ENCODE results near the gene PARD3B. TPM values are rescaled to one million over a fixed set of nuclear protein-coding genes. Genes with fewer than 3 reads are reported as not detected.

Gene PARD3B
- polyA plus RNA-seq, 3 donors: not detected

DNA sequence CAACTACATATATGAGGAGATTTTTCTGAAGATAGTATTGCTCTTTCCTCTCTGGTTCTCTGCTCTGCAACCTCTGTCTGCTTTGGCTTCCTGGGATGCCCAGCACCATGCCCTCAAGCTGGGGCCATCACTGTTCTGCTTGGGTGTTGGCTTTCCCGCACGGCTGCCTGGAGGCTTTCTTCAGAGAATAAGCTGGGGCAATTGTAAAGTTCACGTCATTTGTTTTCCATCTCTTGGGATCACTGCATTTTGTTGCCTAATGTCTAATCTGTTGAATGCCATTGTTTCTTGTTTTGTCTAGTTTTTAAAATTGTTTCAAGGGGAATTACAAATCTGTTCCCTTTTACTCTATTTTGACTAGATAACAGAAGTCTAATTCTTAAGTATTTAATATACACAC lies 699.7 kb downstream of the PARD3B start:
- H3K4me2 ChIP-seq (replicated peaks; ENCODE audit: extremely low read depth, low read length, poor library complexity, severe bottlenecking): no peak overlapping the region
- TF ChIP-seq, protein P1, sequence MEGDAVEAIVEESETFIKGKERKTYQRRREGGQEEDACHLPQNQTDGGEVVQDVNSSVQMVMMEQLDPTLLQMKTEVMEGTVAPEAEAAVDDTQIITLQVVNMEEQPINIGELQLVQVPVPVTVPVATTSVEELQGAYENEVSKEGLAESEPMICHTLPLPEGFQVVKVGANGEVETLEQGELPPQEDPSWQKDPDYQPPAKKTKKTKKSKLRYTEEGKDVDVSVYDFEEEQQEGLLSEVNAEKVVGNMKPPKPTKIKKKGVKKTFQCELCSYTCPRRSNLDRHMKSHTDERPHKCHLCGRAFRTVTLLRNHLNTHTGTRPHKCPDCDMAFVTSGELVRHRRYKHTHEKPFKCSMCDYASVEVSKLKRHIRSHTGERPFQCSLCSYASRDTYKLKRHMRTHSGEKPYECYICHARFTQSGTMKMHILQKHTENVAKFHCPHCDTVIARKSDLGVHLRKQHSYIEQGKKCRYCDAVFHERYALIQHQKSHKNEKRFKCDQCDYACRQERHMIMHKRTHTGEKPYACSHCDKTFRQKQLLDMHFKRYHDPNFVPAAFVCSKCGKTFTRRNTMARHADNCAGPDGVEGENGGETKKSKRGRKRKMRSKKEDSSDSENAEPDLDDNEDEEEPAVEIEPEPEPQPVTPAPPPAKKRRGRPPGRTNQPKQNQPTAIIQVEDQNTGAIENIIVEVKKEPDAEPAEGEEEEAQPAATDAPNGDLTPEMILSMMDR (IDR thresholded peaks at IDR 0.05): no peak
- H3K36me3 ChIP-seq (replicated peaks in 1 of 2; ENCODE audit: control insufficient read depth in 1 of 2, insufficient read depth in 2 of 2, low read length in 2 of 2): no peaks in the 10 kb centered on the region
- no peak for DNase-seq
- Mint-ChIP-seq H3K9me3 (no peaks in the 10 kb centered on the region), H3K36me3 (no peaks in the 10 kb centered on the region), H3K4me3 (no peak overlapping the region), H3K4me1 (no peaks in the 10 kb centered on the region), H3K27ac (no peak overlapping the region), H3K27me3 (ENCODE audit: low read depth in 3 of 3) (no peaks in the 10 kb centered on the region)
- H3K9me3 ChIP-seq (replicated peaks in 1 of 2; ENCODE audit: control insufficient read depth in 1 of 2, insufficient read depth in 1 of 2, low read length in 2 of 2): no peaks in the 10 kb centered on the region
- H4K20me1 ChIP-seq (ENCODE audit: insufficient read depth, low read length): no peaks in the 10 kb centered on the region
- no CpG with 5 or more reads among the region's 3 CpGs for WGBS (ENCODE audit: insufficient coverage)
- H3K4me1 ChIP-seq (ENCODE audit: control insufficient read depth in 1 of 2, insufficient read depth in 2 of 2, low read length in 2 of 2): no peaks in the 10 kb centered on the region
- no peak overlapping the region for H3K27ac ChIP-seq (ENCODE audit: low read depth in 1 of 2, low read length in 2 of 2)
- no peak overlapping the region for H3K4me3 ChIP-seq (replicated peaks in 1 of 3; ENCODE audit: low read depth in 2 of 3, low read length in 3 of 3)
- H2AFZ ChIP-seq (ENCODE audit: insufficient read depth, low read depth, low read length, poor library complexity, severe bottlenecking): no peak overlapping the region
- intact Hi-C loops (cut with micrococcal nuclease): no loop called here
- no peaks in the 10 kb centered on the region for H3K79me2 ChIP-seq (ENCODE audit: insufficient read depth, low read length)
- H3K27me3 ChIP-seq (ENCODE audit: control insufficient read depth in 2 of 2, insufficient read depth in 2 of 2, low read length in 2 of 2): no peaks in the 10 kb centered on the region
- no peak overlapping the region for H3K9ac ChIP-seq (ENCODE audit: insufficient read depth, low read length, poor library complexity, severe bottlenecking)

DNA sequence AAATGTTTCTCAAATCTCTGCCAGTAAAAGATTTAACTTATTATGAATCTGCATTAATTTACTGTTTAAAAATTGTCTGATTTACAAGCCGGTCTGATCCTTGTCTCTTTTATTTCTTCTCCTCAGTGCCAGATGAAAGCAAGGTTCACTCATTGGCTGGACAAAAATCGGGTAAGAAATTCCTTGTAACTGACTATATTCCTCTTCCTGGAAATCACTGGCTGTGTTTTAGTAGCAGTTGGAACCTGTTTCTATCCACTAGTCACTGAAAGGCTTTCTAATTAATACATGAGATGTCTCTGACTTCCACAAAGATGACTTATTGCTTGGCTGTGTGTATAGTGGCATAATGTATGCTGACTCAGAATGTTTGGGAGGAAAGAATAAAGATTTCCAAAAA lies 700.4 kb downstream of the PARD3B start:
- H3K27ac ChIP-seq (ENCODE audit: low read depth in 1 of 2, low read length in 2 of 2): no peak overlapping the region
- Mint-ChIP-seq H3K9me3 (no peaks in the 10 kb centered on the region), H3K27ac (no peak overlapping the region), H3K36me3 (no peaks in the 10 kb centered on the region), H3K4me3 (no peak overlapping the region), H3K27me3 (ENCODE audit: low read depth in 3 of 3) (no peaks in the 10 kb centered on the region), H3K4me1 (no peaks in the 10 kb centered on the region)
- no peaks in the 10 kb centered on the region for H3K79me2 ChIP-seq (ENCODE audit: insufficient read depth, low read length)
- no peaks in the 10 kb centered on the region for H4K20me1 ChIP-seq (ENCODE audit: insufficient read depth, low read length)
- no peak overlapping the region for H3K4me2 ChIP-seq (replicated peaks; ENCODE audit: extremely low read depth, low read length, poor library complexity, severe bottlenecking)
- no peaks in the 10 kb centered on the region for H3K36me3 ChIP-seq (replicated peaks in 1 of 2; ENCODE audit: control insufficient read depth in 1 of 2, insufficient read depth in 2 of 2, low read length in 2 of 2)
- no peaks in the 10 kb centered on the region for H3K27me3 ChIP-seq (ENCODE audit: control insufficient read depth in 2 of 2, insufficient read depth in 2 of 2, low read length in 2 of 2)
- H3K4me1 ChIP-seq (ENCODE audit: control insufficient read depth in 1 of 2, insufficient read depth in 2 of 2, low read length in 2 of 2): no peaks in the 10 kb centered on the region
- WGBS (ENCODE audit: insufficient coverage): no CpG with 5 or more reads among the region's 2 CpGs
- no peak for DNase-seq
- H2AFZ ChIP-seq (ENCODE audit: insufficient read depth, low read depth, low read length, poor library complexity, severe bottlenecking): no peak overlapping the region
- H3K9me3 ChIP-seq (replicated peaks in 1 of 2; ENCODE audit: control insufficient read depth in 1 of 2, insufficient read depth in 1 of 2, low read length in 2 of 2): no peaks in the 10 kb centered on the region
- H3K4me3 ChIP-seq (replicated peaks in 1 of 3; ENCODE audit: low read depth in 2 of 3, low read length in 3 of 3): no peak overlapping the region
- no peak overlapping the region for H3K9ac ChIP-seq (ENCODE audit: insufficient read depth, low read length, poor library complexity, severe bottlenecking)
- intact Hi-C loops (cut with micrococcal nuclease): no loop called here
- TF ChIP-seq, protein P1 (IDR thresholded peaks at IDR 0.05): no peak

Data from CD14-positive monocyte (primary cell).